HG02678 (cell line): Measurements from ENCODE around the gene REC114.
"Not testable (repeated sequence)": the region's sequence is repeated elsewhere in the genome, so short reads cannot be mapped to it uniquely, and the experiment has no call there.

Experiments used
- ATAC-seq: cut with Tn5 transposase; IDR thresholded peaks from one replicate; pipeline ENCODE4 v1.9.1; 2021; ENCODE audit warnings: mild to moderate bottlenecking, moderate library complexity; ENCODE audit not compliant: unreplicated experiment

REC114 gene

GRCh38 chr15:73442968-73443367 is at the start of gene REC114:
Gene REC114, plus strand, starts transcription at chr15:73443164. Its CDS starts 22 bp downstream, at chr15:73443186.
- ATAC-seq = no peak

GRCh38 chr15:73393336-73393735 is 49.6 kb upstream of the REC114 start:
- ATAC-seq = no peak

GRCh38 chr15:73394782-73395181 is 48.2 kb upstream of the REC114 start:
- ATAC-seq = no peak

GRCh38 chr15:73395671-73396070 is 47.3 kb upstream of the REC114 start:
- ATAC-seq = no peak

GRCh38 chr15:73397461-73397860 is 45.5 kb upstream of the REC114 start:
- no peak for ATAC-seq

- no peak for ATAC-seq
Measured at GRCh38 chr15:73398861-73399260, 44.1 kb upstream of the REC114 start.

GRCh38 chr15:73400222-73400621 is 42.7 kb upstream of the REC114 start:
- not testable (repeated sequence) for ATAC-seq

GRCh38 chr15:73403171-73403570 is 39.8 kb upstream of the REC114 start:
- no peak for ATAC-seq

GRCh38 chr15:73414876-73415275 is 28.1 kb upstream of the REC114 start:
- no peak for ATAC-seq

GRCh38 chr15:73424506-73424905 is 18.5 kb upstream of the REC114 start:
- no peak for ATAC-seq

GRCh38 chr15:73425510-73425909 is 17.5 kb upstream of the REC114 start:
- ATAC-seq = no peak

- no peak for ATAC-seq
Measured at GRCh38 chr15:73426323-73426994, 16.5 kb upstream of the REC114 start.

GRCh38 chr15:73431329-73431728 is 11.6 kb upstream of the REC114 start:
- ATAC-seq = not testable (repeated sequence)

- ATAC-seq = no peak
Measured at GRCh38 chr15:73433873-73434272, 9.1 kb upstream of the REC114 start.

GRCh38 chr15:73436613-73437012 is 6.4 kb upstream of the REC114 start:
- no peak for ATAC-seq

- no peak for ATAC-seq
Measured at GRCh38 chr15:73437543-73438109, 5.3 kb upstream of the REC114 start.

GRCh38 chr15:73438651-73439050 is 4.3 kb upstream of the REC114 start:
- ATAC-seq = no peak

GRCh38 chr15:73440571-73440970 is 2.4 kb upstream of the REC114 start:
- no peak for ATAC-seq

- no peak for ATAC-seq
Measured at GRCh38 chr15:73442421-73442820, 543 bp upstream of the REC114 start.

GRCh38 chr15:73447471-73447870 is 4.5 kb downstream of the REC114 start:
- ATAC-seq = not testable (repeated sequence)

GRCh38 chr15:73448158-73448758 is 5.3 kb downstream of the REC114 start:
- not testable (repeated sequence) for ATAC-seq

GRCh38 chr15:73449980-73450379 is 7.0 kb downstream of the REC114 start:
- ATAC-seq = not testable (repeated sequence)
